Stimulated activated CD8-positive, alpha-beta memory T cell treated with anti-CD3 and anti-CD28 coated beads, Interleukin-15, amount 100 ng/mL, for 24 hours (primary cell): ENCODE results near the gene MACF1.

Experiments
- DNase-seq: peaks from one replicate; pipeline ENCODE4 v3.0.0-alpha.2; 2020; ENCODE audit warnings: low read depth

The MACF1 gene

DNA sequence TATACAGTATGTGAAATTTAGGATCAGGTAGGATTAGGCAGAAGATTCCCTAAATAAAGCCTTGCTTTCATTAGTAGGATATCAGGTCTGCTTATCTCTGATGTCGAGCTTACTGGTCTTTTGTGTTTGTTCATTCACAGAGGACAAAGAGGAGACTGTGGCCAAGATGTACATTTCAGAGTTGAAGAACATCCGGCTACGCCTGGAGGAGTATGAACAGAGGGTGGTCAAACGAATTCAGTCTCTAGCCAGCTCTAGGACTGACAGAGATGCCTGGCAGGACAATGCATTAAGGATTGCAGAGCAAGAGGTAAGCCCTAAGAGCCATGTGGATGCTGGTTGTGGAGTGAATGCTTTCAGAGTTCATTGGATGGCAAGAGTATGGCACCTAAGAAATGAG lies 106.2 kb downstream of the MACF1 start:
- no peak for DNase-seq

DNA sequence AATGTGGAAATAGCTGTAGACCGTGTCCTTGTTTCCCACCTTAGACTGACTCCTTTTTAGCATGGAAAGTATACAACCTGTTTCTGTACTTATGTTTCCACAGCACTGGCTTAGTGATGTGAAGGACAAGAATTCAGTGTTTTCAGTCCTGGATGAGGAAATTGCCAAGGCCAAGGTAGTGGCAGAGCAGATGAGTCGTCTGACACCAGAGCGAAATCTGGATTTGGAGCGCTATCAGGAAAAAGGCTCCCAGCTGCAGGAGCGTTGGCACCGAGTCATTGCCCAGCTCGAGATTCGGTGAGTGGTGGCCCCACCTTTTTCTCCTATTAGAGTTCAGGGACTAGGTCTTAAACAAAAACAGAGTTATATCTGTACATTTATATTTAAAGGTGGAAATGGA lies 112.6 kb downstream of the MACF1 start:
- DNase-seq = no peak

DNA sequence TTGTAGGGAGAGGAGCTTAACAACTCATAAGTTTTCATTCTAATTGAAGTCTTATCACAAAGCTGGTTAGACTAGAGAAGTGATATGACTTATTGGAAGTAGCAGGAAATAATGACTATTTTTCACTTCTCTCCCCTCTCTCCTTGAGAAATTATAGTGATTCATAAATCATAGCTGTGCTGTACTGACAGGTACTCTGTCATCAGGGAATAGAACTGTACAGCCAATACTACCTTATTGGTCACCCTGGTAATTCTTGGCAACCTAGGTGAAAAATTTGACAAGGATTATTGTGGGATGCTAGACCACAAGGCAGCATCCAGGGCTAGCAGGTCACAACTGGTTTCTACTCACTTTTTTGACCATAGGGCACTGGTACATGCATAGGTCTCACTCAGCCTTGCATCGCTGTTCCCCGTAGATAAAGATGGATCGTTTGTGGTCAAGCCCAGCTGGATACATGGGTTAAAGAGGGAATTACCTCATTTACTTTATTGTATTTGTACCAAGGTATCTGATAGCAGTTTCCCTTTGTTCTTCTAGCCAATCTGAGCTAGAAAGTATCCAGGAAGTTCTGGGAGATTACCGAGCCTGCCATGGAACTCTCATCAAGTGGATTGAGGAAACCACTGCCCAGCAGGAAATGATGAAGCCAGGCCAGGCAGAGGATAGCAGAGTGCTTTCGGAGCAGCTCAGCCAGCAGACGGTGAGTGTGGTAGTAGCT lies 113.6 kb downstream of the MACF1 start:
- no peak for DNase-seq

DNA sequence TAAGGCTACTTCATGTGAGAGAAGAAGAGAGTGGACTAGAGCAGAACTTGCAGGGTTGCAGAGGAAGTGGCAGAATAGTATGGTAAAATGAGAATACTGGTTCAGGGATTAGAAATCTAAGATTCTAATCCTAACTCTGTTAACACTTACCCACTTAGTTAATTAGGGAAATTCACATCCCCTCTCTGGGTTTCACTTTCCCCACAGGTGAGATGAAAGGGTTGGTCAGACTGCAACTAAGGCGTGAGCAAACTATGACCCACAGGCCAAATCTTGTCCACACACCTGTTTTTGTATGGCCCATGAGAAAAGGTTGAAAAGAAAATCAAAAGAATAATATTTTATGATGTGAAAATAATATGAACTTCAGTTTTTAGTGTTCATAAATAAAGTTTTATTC lies 117.5 kb downstream of the MACF1 start:
- DNase-seq = no peak

DNA sequence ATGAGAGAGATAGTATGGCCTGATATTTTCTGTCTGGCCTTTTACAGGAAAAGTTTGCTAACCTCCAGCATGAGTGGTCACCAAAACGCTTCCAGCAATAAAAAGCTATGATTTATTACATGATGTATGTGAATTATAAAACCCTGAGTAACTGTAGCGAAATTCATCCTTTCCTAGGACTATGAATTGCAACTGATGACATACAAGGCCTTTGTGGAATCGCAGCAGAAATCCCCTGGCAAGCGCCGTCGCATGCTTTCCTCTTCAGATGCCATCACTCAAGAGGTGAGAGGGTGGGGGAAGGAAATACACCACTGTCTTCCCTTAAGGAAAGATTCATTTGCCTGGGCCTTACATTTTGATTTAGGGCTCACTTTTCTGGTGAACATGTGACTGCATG lies 117.9 kb downstream of the MACF1 start:
- no peak for DNase-seq

DNA sequence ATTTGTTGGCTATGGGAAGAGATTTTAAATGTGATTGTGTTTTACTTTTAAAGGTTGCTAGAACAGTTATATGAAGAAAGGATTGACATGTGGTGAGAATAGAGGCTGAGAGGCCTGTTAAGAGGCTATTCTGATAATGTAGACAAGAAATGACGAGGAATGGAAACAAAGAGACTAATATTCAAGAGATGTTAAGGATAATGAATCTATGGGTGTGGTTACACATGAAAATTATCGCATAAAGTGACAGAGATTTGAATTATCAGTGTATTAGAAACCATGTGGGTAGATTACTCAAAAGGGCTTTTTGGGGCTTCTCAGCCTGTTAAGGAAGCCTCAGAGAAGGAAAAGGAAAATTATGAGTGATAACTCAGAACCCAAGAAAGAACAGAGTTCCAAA lies 120.4 kb downstream of the MACF1 start:
- DNase-seq = no peak

DNA sequence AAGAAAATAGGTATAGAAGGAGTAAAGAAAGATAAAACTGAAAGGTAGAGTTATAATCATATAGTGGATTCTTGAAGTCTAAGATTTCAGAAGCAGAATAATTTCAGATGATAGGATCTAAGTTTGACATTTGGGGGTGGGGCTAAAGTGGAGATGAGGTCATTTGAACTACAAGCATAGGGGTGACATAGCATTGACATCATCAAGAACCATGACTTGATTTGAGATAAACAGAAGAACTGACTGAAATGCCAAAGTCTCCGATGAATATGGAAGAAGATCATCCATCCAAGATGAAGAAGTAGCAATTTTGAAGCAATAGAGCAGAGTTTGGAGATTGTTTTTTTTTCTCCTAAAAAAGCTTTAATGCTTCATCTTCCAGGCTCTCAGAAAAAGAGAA lies 122.3 kb downstream of the MACF1 start:
- no peak for DNase-seq

DNA sequence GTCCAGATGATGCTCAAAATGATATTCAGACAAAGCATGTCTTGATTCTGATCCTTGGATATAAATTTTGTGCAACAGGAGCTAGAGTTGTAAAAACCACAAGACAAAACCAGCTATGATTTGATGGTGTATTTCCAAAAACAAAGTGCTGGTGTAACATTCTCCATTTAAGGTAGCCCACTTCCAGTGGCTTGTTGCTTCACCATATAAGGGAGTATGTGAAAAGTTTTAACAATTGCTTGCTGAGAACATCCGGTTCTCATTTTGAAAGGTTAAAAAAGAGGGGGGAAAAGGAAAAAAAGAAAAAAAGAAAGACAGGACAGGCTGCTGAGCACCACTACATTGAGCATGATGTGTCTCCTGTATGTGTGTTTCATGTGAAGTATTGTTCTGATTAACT lies 123.6 kb downstream of the MACF1 start:
- no peak for DNase-seq

DNA sequence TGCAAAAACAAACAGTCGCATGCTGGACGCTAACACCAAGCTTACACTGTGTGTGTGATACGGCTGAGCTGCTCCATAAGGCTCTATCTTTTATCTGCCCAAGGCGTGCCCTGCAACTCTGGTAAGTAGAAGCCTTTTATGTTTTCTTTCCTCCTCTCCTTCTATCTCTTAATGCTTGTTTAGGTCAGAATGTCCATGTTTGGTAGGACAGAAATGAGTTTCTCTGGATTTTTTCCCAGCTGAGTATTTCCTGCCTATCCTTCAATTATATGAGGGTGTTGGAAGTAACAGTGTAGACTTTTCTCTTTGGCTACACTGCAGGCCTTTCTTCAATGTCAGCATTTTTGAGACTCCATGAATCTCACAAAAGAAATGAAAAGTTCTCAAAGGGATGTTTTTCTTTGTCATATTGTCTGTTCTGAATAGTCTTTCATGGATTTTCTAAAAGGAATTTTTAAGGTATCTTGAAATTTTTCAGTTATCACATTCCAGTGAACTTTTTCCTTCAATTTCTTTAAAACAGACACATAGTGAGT lies 124.2 kb downstream of the MACF1 start:
- DNase-seq = no peak

DNA sequence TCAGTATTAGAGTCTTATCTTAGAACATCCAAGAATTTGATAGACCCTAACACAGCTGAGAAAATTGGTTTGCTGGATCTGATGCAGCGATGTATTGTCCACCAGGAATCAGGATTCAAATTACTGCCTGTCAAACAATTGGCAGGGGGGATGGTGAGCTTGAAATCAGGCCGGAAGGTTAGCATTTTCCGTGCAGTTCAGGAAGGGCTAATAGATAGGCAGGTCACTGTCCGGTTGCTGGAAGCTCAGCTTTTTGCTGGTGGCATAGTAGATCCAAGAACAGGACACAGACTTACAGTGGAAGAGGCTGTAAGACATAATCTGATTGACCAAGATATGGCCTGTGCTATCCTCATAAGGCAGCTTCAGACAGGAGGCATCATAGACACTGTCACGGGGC lies 127.2 kb downstream of the MACF1 start:
- DNase-seq = no peak

DNA sequence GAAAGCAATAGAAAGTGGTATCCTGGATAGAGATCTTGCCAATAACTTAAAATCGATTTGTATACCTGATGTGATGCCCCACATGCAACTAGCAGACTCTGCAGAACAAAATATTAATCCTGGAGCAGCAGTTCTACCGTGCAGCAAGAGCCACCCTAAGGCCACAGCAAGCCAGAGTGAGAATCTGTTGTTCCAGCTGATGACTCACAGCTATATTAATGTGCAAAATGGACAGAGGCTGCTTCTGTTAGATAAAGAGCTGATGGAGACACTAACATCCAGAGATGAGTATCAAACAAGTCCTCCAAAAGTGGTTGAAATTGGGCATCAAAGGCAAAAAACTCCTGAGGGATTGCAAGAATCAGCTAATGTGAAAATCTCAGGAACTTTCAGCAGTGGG lies 127.8 kb downstream of the MACF1 start:
- DNase-seq = no peak

DNA sequence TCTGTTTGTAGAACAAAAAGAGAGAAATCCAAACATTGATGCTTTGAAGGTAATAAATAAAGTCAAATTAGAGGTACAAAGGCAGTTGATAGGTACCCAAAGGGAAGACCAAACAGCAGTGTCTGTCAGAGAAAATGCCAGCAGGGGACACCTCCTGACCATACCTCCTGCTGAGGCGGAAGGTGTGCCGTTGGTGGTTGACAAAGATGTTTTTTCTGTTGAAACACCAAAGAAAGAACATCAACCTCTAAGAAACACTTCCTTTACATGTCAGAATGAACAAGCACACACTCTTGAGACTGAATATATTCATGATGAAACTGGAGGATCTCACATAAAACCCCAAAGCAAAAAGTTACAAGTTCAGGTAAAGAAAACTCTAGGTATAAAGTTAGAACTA lies 128.3 kb downstream of the MACF1 start:
- DNase-seq = no peak

DNA sequence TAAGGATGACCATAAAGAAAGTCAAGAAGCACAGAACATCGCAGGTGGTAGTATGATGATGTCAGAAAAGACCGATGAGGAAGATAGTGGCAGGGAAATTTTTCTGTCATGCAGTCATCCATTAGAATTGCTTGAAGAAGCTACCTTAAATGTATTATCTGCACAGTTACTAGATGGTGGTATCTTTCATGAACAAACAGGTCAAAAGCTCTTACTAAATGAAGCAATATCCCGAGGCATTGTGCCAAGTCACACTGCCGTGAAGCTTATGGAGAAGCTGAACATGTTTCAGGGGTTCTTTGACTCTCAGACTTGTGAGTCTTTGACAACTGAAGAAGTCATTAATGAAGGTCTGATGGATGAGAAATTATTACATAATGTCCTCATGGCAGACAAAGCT lies 128.8 kb downstream of the MACF1 start:
- no peak for DNase-seq

DNA sequence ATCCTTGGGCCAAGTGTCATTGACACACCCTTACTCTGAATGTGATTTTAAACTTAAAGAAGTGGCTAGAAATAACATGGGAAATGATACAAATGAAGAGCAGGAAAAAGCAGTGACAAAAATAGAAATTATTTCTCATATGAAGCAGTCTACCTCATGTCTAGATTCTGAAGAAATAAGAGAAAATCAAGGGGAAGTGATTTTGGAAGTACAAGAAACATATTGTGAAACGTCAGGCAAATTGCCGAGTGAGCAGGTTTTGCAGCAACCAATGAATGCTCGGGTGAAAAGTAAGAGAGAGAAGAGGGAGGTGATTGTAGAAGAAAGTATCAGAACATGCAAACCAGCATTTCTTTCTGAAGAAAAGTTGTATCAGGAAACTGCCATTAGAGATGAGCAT lies 130.7 kb downstream of the MACF1 start:
- DNase-seq = no peak

DNA sequence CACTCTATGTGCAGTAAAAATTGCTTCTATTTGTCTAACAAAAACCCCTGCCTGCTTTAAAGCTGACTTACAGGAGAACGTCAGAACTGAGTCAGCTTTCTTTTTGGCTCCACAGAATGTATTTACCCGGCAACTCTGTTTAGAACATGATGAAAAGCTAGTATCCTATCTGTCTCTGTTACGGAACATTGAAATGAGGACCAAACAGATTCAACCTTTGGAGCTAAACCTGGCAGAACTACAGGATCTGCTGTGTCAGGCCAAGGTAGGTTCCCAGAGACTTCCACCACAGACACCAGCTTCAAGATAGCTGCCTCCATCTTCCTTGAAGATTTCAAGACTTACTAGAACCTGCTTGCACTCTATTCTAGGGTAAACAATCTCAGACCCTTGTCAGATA lies 132.6 kb downstream of the MACF1 start:
- no peak for DNase-seq

DNA sequence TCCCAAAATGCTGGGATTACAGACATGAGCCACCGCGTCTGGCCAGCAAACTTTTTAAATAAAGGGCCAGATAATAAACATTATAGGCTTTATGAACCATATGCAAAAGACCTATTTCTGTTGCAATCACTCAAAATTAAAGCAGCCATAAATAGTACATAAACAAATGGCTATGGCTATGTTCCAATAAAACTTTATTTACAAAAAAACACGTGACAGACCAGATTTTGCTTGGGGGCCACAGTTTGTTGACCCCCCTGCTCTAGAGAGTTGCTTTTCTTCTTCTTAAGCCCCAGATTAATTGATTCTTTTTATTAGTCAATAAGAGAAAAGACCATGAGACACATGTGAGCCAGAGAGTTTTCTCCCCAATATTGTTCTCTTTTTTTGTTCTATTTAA lies 138.3 kb downstream of the MACF1 start:
- DNase-seq = no peak

DNA sequence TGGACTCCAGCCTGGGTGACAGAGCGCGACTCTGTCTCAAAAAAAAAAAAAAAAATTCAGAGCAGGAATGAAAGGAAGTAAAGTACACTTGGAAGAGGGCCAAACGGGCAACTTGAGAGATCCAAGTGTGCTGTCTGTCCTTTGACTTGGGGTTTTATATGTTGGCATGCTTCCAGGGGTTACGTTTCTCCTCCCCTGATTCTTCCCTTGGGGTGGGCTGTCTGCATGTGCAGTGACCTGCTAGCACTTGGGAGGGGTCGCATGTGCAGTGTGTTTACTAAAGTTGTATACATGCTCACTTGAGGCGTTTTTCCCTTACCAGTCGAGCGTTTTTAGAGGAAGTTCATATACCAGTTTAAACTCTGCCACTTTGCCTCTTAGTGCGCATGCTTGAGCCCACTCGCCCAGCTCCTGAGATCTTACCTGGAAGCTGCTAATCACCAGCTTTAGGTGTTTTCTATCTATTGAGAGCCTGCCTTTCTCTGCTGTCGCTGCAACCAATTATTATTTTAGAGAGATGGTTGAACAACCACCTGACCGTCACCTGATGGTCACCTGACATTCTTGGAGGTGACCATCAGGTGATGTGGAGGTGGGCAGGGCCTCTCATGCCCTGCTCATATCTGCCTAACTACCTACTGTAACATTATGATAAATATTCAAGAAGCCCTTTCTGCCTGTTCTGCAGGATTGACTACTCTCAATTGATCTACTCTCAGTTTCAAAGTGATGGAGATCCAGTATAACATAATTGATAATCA lies 140.1 kb downstream of the MACF1 start:
- DNase-seq = no peak

DNA sequence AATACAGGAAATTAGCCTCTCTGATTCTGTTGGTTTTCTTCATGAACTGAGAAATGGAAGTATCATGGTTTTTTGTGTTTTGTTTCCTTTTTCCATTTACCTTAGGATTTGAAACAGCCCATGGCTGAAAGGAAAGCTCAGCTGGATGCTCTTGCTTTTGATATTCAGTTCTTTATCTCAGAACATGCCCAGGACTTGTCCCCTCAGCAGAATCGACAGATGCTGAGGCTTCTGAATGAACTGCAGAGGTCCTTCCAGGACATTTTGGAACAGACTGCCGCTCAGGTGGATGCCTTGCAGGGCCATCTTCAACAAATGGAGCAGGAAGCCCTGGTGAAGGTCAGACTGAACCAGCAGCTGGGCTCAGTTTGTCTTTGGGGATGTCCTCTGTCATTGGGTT lies 142.4 kb downstream of the MACF1 start:
- DNase-seq = no peak

DNA sequence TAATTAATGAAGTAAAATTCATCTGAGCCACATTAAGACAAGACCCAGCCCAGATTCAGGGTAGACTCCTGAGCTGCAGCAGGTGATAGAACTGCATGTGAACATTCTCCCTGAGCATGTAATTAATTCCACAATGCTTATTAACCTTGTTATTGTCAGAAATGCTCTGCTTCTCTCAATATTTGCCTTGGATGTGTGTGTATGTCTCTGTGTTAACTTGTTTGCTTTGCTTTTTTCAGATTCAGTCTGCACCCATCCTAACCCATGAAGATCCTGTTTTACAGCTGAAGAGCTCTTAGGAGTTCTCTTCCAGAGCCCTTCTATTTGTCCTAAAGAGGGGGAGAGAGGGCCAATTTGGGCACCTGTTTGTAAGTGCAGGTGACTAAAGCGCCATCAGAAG lies 143.8 kb downstream of the MACF1 start:
- DNase-seq = no peak

DNA sequence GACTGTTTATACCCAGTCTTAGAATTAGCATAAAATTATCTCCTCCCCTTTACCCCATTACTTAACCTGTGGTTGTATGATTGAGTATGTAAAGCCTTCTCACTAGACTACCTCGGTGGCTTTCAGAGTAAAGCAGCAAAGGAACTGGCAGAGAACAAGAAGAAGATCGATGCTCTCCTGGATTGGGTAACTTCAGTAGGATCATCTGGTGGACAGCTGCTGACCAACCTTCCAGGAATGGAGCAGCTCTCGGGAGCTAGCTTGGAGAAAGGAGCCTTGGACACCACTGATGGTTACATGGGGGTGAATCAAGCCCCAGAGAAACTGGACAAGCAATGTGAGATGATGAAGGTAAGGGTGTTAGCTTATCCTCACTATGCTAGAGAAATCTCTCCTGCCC lies 148.4 kb downstream of the MACF1 start:
- no peak for DNase-seq

DNA sequence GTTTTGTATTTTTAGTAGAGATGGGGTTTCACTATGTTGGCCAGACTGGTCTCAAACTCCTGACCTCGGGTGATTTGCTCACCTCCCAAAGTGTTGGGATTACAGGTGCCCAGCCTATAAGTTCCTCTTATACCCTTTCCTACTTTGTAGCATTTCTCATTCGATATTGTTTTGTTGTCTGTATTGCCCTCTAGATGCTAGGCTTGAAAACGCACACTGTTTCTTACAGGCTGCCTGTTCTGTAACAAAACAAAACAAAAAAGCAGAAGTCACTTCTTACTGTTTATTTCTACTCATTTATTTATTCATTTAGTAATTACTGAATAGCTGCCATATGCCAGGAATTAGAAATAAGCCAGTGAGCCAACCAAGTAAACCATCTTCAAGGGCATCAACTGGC lies 150.1 kb downstream of the MACF1 start:
- no peak for DNase-seq

DNA sequence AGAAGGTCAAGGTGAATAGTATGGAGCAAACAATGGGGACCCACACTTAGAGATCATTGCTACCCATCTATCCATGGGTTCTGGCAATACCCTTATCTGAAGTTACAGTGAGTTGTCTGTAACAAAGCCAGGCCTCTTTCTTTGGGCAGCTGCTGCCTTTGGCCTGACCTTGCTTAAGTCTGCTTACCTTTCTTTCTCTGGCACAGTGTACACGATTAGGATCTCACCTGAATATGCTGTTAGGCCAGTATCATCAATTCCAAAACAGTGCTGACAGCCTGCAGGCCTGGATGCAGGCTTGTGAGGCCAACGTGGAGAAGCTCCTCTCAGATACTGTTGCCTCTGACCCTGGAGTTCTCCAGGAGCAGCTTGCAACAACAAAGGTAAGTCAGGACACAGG lies 154.0 kb downstream of the MACF1 start:
- no peak for DNase-seq

DNA sequence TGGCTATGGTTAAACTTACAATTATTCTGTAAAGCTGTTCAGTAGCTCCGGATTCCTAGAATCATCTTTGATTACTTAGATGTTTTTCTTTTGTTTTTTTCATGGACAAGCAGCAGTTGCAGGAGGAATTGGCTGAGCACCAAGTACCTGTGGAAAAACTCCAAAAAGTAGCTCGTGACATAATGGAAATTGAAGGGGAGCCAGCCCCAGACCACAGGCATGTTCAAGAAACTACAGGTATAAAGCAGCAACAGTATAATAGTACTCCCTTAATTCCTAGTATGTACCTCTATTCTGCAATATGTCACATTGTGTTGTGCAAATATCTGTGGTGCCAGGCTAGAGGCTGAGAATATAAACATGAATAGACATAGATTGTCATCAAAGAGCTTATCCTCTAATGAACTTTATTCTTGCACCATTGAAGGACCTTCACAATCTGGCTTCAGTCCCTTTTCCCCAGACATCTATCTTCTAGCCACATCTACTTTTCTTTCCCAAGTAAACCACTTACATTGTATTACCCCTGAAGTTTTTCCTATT lies 154.6 kb downstream of the MACF1 start:
- no peak for DNase-seq
